ENCODE data around the gene DUSP8. TPM values are rescaled to one million over a fixed set of nuclear protein-coding genes. Genes with fewer than 3 reads are reported as not detected.

DUSP8 gene
- total RNA-seq, 1 donor from 2014 or later: 7.7 TPM

GRCh38 chr11:1564535-1565172, 7.4 kb downstream of the DUSP8 start:
- H3K4me3 Mint-ChIP-seq (ENCODE audit: unreplicated experiment): no peak overlapping the region
- TF ChIP-seq CTCF (IDR thresholded peaks at IDR 0.05): no peak
- DNase-seq (ENCODE audit: extremely low spot score, unreplicated experiment): peak; percentile 85
- peaks cover 4% of the 10 kb centered on the region for H3K36me3 Mint-ChIP-seq (ENCODE audit: unreplicated experiment)
- no peaks in the 10 kb centered on the region for H3K9me3 Mint-ChIP-seq (ENCODE audit: unreplicated experiment)
- H3K27me3 Mint-ChIP-seq (ENCODE audit: unreplicated experiment): no peaks in the 10 kb centered on the region
- no peak overlapping the region for H3K27ac Mint-ChIP-seq (ENCODE audit: unreplicated experiment)
- peaks cover 16% of the 10 kb centered on the region for H3K4me1 Mint-ChIP-seq (ENCODE audit: unreplicated experiment)

DNA sequence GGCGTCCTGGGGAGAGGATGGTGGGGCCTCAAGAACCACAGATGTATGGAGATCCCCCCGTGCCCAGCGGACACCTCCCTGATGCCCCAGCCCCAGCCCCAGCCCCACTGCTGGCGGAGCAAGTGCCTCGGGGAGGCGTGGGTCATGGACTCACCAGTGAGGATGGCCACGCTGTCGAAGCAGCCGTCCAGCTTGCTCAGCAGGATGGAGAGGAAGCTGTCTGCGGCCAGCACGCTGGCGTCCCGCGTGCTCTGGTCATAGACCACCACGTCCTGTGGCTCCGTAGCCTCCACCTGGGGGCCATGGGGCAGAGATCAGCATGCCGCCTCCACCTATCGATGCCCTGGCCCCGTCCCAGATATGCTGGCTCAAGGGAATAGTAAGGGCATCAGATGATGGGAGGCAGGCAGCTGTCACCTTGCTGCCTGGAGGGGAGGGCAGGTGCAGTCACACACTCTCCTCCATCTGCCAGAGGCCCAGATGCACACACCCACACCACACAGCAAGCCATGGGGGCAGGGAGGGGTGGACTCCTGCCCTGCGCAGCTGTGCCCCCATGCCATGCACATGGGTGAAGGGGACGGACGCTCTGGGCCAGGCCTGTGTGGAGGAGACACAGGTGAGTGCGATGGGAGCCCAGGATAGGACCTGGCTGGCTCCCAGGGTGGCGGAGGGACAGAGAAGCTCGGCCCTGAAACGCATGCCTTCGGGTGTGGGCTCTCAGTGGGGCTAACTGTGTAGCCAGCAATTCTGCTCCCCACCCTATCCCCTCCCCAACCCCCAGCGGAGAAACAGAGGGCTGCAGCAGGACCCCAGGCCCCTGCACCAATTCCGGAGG, 8.2 kb downstream of the DUSP8 start:
- H3K4me1 Mint-ChIP-seq (ENCODE audit: unreplicated experiment): peaks cover 20% of the 10 kb centered on the region
- H3K27ac Mint-ChIP-seq (ENCODE audit: unreplicated experiment): no peak overlapping the region
- no peak for DNase-seq (ENCODE audit: extremely low spot score, unreplicated experiment)
- H3K27me3 Mint-ChIP-seq (ENCODE audit: unreplicated experiment): no peaks in the 10 kb centered on the region
- H3K36me3 Mint-ChIP-seq (ENCODE audit: unreplicated experiment): peaks cover 4% of the 10 kb centered on the region
- TF ChIP-seq CTCF (IDR thresholded peaks at IDR 0.05): no peak
- no peak overlapping the region for H3K4me3 Mint-ChIP-seq (ENCODE audit: unreplicated experiment)
- H3K9me3 Mint-ChIP-seq (ENCODE audit: unreplicated experiment): no peaks in the 10 kb centered on the region

- no peak for DNase-seq (ENCODE audit: extremely low spot score, unreplicated experiment)
- peaks cover 4% of the 10 kb centered on the region for H3K36me3 Mint-ChIP-seq (ENCODE audit: unreplicated experiment)
- no peak for TF ChIP-seq CTCF (IDR thresholded peaks at IDR 0.05)
- peaks cover 26% of the 10 kb centered on the region for H3K4me1 Mint-ChIP-seq (ENCODE audit: unreplicated experiment)
- H3K9me3 Mint-ChIP-seq (ENCODE audit: unreplicated experiment): no peaks in the 10 kb centered on the region
- H3K27me3 Mint-ChIP-seq (ENCODE audit: unreplicated experiment): no peaks in the 10 kb centered on the region
- no peak overlapping the region for H3K4me3 Mint-ChIP-seq (ENCODE audit: unreplicated experiment)
- H3K27ac Mint-ChIP-seq (ENCODE audit: unreplicated experiment): no peak overlapping the region
Observed at GRCh38 chr11:1563149-1563638, 8.9 kb downstream of the DUSP8 start.

DNA sequence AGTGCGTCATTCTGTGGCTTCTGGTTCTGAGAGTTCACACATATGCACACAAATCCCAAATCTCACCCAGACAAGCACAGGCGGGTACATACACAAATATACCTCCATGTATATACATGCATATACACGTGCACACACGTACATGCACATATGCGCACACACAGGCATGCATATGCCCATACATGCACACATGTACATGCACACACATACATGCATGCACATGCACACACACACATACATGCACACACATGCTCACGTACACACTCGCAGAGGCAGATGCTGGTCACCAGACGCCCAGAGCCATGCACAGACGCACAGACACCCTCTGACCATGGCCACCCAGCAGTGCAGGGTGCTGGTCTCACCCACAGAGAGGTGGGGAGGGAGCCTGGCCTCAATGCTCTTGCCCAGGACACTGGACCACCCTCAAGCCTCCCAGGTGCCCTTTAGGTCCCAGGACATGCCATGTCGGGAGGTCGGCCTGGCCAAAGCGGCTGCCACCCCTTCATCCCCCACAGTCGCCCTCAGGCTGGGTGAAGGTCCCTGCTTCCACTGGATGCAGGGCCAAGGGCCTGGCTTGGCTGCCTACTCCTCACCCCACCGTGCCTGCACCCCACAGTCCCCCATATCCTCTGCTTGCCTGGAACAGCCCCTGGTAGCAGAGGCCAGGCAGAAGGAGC, 9.5 kb downstream of the DUSP8 start:
- peaks cover 4% of the 10 kb centered on the region for H3K36me3 Mint-ChIP-seq (ENCODE audit: unreplicated experiment)
- H3K4me3 Mint-ChIP-seq (ENCODE audit: unreplicated experiment): no peak overlapping the region
- no peak for TF ChIP-seq CTCF (IDR thresholded peaks at IDR 0.05)
- H3K27ac Mint-ChIP-seq (ENCODE audit: unreplicated experiment): no peak overlapping the region
- no peak for DNase-seq (ENCODE audit: extremely low spot score, unreplicated experiment)
- H3K4me1 Mint-ChIP-seq (ENCODE audit: unreplicated experiment): peaks cover 30% of the 10 kb centered on the region
- no peaks in the 10 kb centered on the region for H3K27me3 Mint-ChIP-seq (ENCODE audit: unreplicated experiment)
- H3K9me3 Mint-ChIP-seq (ENCODE audit: unreplicated experiment): no peaks in the 10 kb centered on the region

GRCh38 chr11:1561955-1562354, 10.1 kb downstream of the DUSP8 start:
- Mint-ChIP-seq H3K9me3 (ENCODE audit: unreplicated experiment) (no peaks in the 10 kb centered on the region), H3K36me3 (ENCODE audit: unreplicated experiment) (peaks cover 4% of the 10 kb centered on the region), H3K4me3 (ENCODE audit: unreplicated experiment) (no peak overlapping the region), H3K4me1 (ENCODE audit: unreplicated experiment) (peaks cover 30% of the 10 kb centered on the region), H3K27ac (ENCODE audit: unreplicated experiment) (no peak overlapping the region), H3K27me3 (ENCODE audit: unreplicated experiment) (no peaks in the 10 kb centered on the region)
- TF ChIP-seq CTCF (IDR thresholded peaks at IDR 0.05): no peak
- no peak for DNase-seq (ENCODE audit: extremely low spot score, unreplicated experiment)

All from osteocyte (in vitro differentiated cells).